Transverse colon (tissue), 3 donors: Measurements from ENCODE around the gene RYR3.

ENCODE experiments used
- CTCF ChIP-seq, 5 experiments: fragments of 200-600 bp in 3 of 5; fragments of 450-650 bp in 2 of 5; sonication (generic) in 3 of 5; IDR thresholded peaks; 1 replicate in 2 of 5; 2 replicates in 3 of 5; pipeline ENCODE4 v1.5.1; 2016 to 2017; ENCODE audit warnings: antibody characterized with exemption in 5 of 5, inconsistent platforms in 3 of 5, mild to moderate bottlenecking in 2 of 5, moderate library complexity in 1 of 5
- POLR2A ChIP-seq: fragments of 450-650 bp; IDR thresholded peaks from one replicate; pipeline ENCODE4 v1.6.1; 2016; ENCODE audit warnings: antibody characterized with exemption, mild to moderate bottlenecking, moderate library complexity

- TF ChIP-seq CTCF (IDR thresholded peaks at IDR 0.05) (no peak), POLR2A (no peak)
These were observed 28.3 kb upstream of the RYR3 start for GRCh38 chr15:33282226-33283020.
